Caco-2 (cell line): ENCODE data around the gene PALLD. TPM values are rescaled to one million over a fixed set of nuclear protein-coding genes. Genes with fewer than 3 reads are reported as not detected.

Experiments used
- BruUV-seq: library from RNA; stranded (reverse); fragments of 400-500 nt; replicated peaks from 2 replicates; lab custom pipeline; 2021; lab: Mats Ljungman, UMichigan
- CTCF ChIA-PET: fragments of 300-600 bp; sonication (Branson Sonifier 250); formaldehyde crosslinking; loops from one replicate; lab custom pipeline; 2022; ENCODE audit warnings: antibody characterized with exemption; lab: Charles Lee
- POLR2A ChIA-PET: fragments of 300-600 bp; sonication (Branson Sonifier 250); formaldehyde crosslinking; loops from one replicate; lab custom pipeline; 2022; ENCODE audit warnings: antibody characterized with exemption; lab: Charles Lee
- DNase-seq, 2 experiments: peaks; one replicate each; pipeline versions ENCODE4 v3.0.0 to v3.0.0-alpha.2; 2020 to 2022
- H3K27me3 ChIP-seq: replicated peaks from 2 replicates; pipeline ENCODE4 v1.6.0; 2011; ENCODE audit warnings: low read length; ENCODE audit not compliant: control insufficient read depth, insufficient read depth
- H3K36me3 ChIP-seq: 2 replicates; pipeline ENCODE4 v1.5.1; 2011; ENCODE audit warnings: low read length; ENCODE audit not compliant: control insufficient read depth, insufficient read depth
- H3K4me1 ChIP-seq: fragments of 250-450 bp; sonication (Bioruptor Pico); 2 replicates; pipeline ENCODE4 v1.5.1; 2020; ENCODE audit warnings: mild to moderate bottlenecking
- H3K4me3 ChIP-seq: 2 replicates; pipeline ENCODE4 v1.5.1; 2011; ENCODE audit warnings: low read depth, mild to moderate bottlenecking, control low read depth, low read length
- H3K9me3 ChIP-seq: fragments of 250-450 bp; sonication (Bioruptor Pico); 2 replicates; pipeline ENCODE4 v1.5.1; 2020; ENCODE audit warnings: mild to moderate bottlenecking, moderate library complexity
- H3K27ac Mint-ChIP-seq: one replicate; pipeline ENCODE4 v1.8.0; 2022; ENCODE audit warnings: mixed read lengths; ENCODE audit not compliant: unreplicated experiment
- H3K27me3 Mint-ChIP-seq: one replicate; pipeline ENCODE4 v1.8.0; 2022; ENCODE audit warnings: mixed read lengths; ENCODE audit not compliant: insufficient read depth, unreplicated experiment
- H3K36me3 Mint-ChIP-seq: one replicate; pipeline ENCODE4 v1.8.0; 2022; ENCODE audit warnings: mild to moderate bottlenecking, mixed read lengths; ENCODE audit not compliant: insufficient read depth, unreplicated experiment
- H3K4me1 Mint-ChIP-seq: one replicate; pipeline ENCODE4 v1.8.0; 2022; ENCODE audit warnings: low read depth, mixed read lengths; ENCODE audit not compliant: unreplicated experiment
- H3K4me3 Mint-ChIP-seq: one replicate; pipeline ENCODE4 v1.8.0; 2022; ENCODE audit warnings: mild to moderate bottlenecking, moderate library complexity, mixed read lengths; ENCODE audit not compliant: unreplicated experiment
- H3K9me3 Mint-ChIP-seq: one replicate; pipeline ENCODE4 v1.8.0; 2022; ENCODE audit warnings: mixed read lengths; ENCODE audit not compliant: unreplicated experiment
- intact Hi-C: fragments of 100-400 bp; cut with micrococcal nuclease; formaldehyde crosslinking; loops from one replicate; pipeline ENCODE4 v1.10.0; 2022; ENCODE audit not compliant: unreplicated experiment
- total RNA-seq: library from RNA; stranded (reverse); gene quantifications from 2 replicates; pipeline ENCODE4 v1.2.3, GENCODE V29; 2022
- TF ChIP-seq, protein P1 (sequence below), 2 experiments: fragments of 200-600 bp in 1 of 2; IDR thresholded peaks; 1 replicate in 1 of 2; 2 replicates in 1 of 2; pipeline versions ENCODE4 v1.5.1 to v1.8.0; 2011 to 2022; ENCODE audit warnings: antibody characterized with exemption in 1 of 2, control low read depth in 1 of 2, inconsistent platforms in 1 of 2, low read depth in 1 of 2, low read length in 1 of 2, mild to moderate bottlenecking in 1 of 2, moderate library complexity in 1 of 2; ENCODE audit not compliant: insufficient read depth in 1 of 2, severe bottlenecking in 1 of 2, unreplicated experiment in 1 of 2

Gene PALLD
- total RNA-seq, 1 experiment from 2014 or later: 12.3 TPM

DNA sequence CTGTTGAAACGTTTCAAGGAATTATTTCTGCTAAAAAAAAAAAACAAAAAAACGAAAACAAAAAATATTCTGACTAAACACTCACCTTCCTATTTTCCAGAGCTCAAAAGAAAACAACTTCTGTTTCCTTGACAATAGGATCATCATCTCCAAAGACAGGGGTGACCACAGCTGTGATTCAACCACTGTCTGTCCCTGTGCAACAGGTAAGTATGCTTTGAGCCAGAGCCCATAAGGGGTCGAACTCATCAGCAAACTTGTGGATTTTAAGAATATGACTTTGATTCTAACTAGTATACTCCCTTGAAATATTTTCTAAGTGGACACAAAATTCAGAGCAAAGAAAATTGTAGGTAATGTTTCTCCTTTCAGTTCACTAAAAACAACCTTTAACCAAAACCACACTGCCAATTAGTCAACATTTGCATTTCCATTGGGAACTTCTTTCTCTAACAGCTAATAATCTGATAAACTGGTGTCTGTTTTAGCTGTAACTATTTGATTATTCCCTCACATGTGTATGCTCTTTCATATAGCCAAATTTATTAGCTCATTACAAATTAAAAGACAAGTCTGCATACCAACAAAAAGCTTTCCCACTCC lies 186.1 kb downstream of the PALLD start:
- Mint-ChIP-seq H3K4me3 (no peak overlapping the region), H3K9me3 (no peaks in the 10 kb centered on the region), H3K27me3 (no peaks in the 10 kb centered on the region), H3K36me3 (no peaks in the 10 kb centered on the region), H3K27ac (no peak overlapping the region), H3K4me1 (peaks cover 1% of the 10 kb centered on the region)
- ChIA-PET CTCF (no interaction called here), POLR2A (no interaction called here)
- H3K27me3 ChIP-seq: no peaks in the 10 kb centered on the region
- TF ChIP-seq, protein P1, sequence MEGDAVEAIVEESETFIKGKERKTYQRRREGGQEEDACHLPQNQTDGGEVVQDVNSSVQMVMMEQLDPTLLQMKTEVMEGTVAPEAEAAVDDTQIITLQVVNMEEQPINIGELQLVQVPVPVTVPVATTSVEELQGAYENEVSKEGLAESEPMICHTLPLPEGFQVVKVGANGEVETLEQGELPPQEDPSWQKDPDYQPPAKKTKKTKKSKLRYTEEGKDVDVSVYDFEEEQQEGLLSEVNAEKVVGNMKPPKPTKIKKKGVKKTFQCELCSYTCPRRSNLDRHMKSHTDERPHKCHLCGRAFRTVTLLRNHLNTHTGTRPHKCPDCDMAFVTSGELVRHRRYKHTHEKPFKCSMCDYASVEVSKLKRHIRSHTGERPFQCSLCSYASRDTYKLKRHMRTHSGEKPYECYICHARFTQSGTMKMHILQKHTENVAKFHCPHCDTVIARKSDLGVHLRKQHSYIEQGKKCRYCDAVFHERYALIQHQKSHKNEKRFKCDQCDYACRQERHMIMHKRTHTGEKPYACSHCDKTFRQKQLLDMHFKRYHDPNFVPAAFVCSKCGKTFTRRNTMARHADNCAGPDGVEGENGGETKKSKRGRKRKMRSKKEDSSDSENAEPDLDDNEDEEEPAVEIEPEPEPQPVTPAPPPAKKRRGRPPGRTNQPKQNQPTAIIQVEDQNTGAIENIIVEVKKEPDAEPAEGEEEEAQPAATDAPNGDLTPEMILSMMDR (IDR thresholded peaks at IDR 0.05; ENCODE audit: insufficient read depth in 1 of 2, low read depth in 1 of 2, low read length in 1 of 2, severe bottlenecking in 1 of 2, unreplicated experiment in 1 of 2): no peak
- DNase-seq: no peak
- BruUV-seq: no TSS peak
- no peaks in the 10 kb centered on the region for H3K4me1 ChIP-seq
- no peaks in the 10 kb centered on the region for H3K9me3 ChIP-seq
- intact Hi-C loops: no loop called here
- no peak overlapping the region for H3K4me3 ChIP-seq
- no peaks in the 10 kb centered on the region for H3K36me3 ChIP-seq

- CTCF ChIA-PET: no interaction called here
- H3K9me3 ChIP-seq: no peaks in the 10 kb centered on the region
- Mint-ChIP-seq H3K27me3 (no peaks in the 10 kb centered on the region), H3K27ac (no peak overlapping the region), H3K9me3 (no peaks in the 10 kb centered on the region), H3K36me3 (no peaks in the 10 kb centered on the region), H3K4me3 (no peak overlapping the region), H3K4me1 (no peaks in the 10 kb centered on the region)
- POLR2A ChIA-PET: no interaction called here
- DNase-seq: no peak
- no peaks in the 10 kb centered on the region for H3K36me3 ChIP-seq
- H3K27me3 ChIP-seq: no peaks in the 10 kb centered on the region
- intact Hi-C loops: no loop called here
- BruUV-seq: no TSS peak
- no peaks in the 10 kb centered on the region for H3K4me1 ChIP-seq
- H3K4me3 ChIP-seq: no peak overlapping the region
- TF ChIP-seq, protein P1 (IDR thresholded peaks at IDR 0.05; ENCODE audit: insufficient read depth in 1 of 2, low read depth in 1 of 2, low read length in 1 of 2, severe bottlenecking in 1 of 2, unreplicated experiment in 1 of 2): no peak
Measured at GRCh38 chr4:168683595-168683994, 186.7 kb downstream of the PALLD start.

GRCh38 chr4:168685136-168685809 lies 188.4 kb downstream of the PALLD start:
- no peaks in the 10 kb centered on the region for H3K27me3 Mint-ChIP-seq
- no peak overlapping the region for H3K4me3 ChIP-seq
- no peaks in the 10 kb centered on the region for H3K36me3 ChIP-seq
- POLR2A ChIA-PET: no interaction called here
- CTCF ChIA-PET: no interaction called here
- H3K27me3 ChIP-seq: no peaks in the 10 kb centered on the region
- H3K4me3 Mint-ChIP-seq: no peak overlapping the region
- BruUV-seq: no TSS peak
- H3K4me1 ChIP-seq: no peaks in the 10 kb centered on the region
- H3K9me3 Mint-ChIP-seq: no peaks in the 10 kb centered on the region
- intact Hi-C loops: no loop called here
- no peaks in the 10 kb centered on the region for H3K36me3 Mint-ChIP-seq
- H3K4me1 Mint-ChIP-seq: no peaks in the 10 kb centered on the region
- TF ChIP-seq, protein P1 (IDR thresholded peaks at IDR 0.05; ENCODE audit: insufficient read depth in 1 of 2, low read depth in 1 of 2, low read length in 1 of 2, severe bottlenecking in 1 of 2, unreplicated experiment in 1 of 2): no peak
- no peak overlapping the region for H3K27ac Mint-ChIP-seq
- no peaks in the 10 kb centered on the region for H3K9me3 ChIP-seq
- no peak for DNase-seq
